HG02943 (cell line): ENCODE results near the gene TOMM34.

Source experiments
- ATAC-seq: cut with Tn5 transposase; IDR thresholded peaks from one replicate; pipeline ENCODE4 v1.9.1; 2021; ENCODE audit warnings: mild to moderate bottlenecking, low read depth, moderate library complexity; ENCODE audit not compliant: unreplicated experiment

TOMM34 gene, protein sequence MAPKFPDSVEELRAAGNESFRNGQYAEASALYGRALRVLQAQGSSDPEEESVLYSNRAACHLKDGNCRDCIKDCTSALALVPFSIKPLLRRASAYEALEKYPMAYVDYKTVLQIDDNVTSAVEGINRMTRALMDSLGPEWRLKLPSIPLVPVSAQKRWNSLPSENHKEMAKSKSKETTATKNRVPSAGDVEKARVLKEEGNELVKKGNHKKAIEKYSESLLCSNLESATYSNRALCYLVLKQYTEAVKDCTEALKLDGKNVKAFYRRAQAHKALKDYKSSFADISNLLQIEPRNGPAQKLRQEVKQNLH

DNA sequence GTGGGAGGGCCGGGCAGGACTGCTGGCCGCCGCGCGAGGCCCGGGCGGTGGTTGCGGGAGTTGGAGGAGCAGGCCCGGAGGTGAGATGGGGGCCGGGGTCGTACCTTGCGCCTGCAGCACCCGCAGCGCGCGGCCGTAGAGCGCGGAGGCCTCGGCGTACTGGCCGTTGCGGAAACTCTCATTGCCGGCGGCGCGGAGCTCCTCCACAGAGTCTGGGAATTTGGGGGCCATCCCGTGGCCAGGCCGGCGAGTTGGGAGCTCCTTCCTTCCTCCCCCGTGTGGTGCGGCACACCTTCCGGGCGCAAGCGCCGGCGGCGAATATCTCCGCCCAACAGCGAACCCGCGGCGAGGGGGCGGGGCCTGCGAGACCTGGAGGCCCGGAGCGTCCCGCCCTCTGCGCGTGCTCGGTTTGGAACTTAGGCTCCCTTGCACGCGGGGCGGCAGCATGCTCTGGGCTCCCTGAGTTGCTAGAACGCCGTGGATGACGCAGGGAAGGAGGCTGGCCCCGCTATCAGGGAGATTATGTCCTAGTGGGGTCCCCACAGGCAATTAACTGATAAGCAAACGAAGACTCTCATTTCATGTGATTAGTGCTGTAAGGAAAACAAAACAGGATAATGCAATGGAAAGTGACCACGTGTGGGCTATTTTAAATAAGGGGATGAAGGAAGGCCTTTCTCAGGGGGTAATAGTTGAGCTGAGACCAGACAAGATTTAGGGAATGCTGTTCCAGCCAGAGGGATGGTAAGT, at the start of gene TOMM34:
Gene TOMM34, minus strand, starts transcription at position 295 of the 750 bp plus-strand sequence. Its CDS starts 64 bp downstream, at position 231.
- peak; percentile 73 for ATAC-seq

- ATAC-seq = no peak
Measured at GRCh38 chr20:45008521-45009049, 48.4 kb upstream of the TOMM34 start.

- no peak for ATAC-seq
Measured at GRCh38 chr20:44997668-44998067, 37.5 kb upstream of the TOMM34 start.

GRCh38 chr20:44997171-44997570, 37.0 kb upstream of the TOMM34 start:
- ATAC-seq = no peak

DNA sequence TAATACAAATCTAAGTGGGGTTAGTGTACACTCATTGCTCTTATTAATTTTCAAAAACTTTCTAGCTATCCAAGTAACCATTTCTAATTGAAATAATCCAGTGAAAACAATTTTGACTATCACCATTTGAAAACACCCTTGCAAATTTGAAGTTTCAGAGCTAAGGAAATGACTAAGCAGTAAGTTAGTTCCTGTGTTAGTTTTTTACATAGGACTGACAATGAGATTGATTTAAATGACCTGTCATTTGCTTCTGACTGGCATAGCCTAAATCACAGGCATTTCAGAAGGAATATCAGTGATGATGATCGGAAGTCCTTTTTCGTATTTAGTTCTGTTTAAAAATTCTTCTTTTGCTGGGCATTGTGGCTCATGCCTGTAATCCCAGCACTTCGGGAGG, 33.1 kb upstream of the TOMM34 start:
- no peak for ATAC-seq

- no peak for ATAC-seq
Measured at GRCh38 chr20:44990957-44991356, 30.8 kb upstream of the TOMM34 start.

- ATAC-seq = no peak
Measured at GRCh38 chr20:44990425-44990824, 30.2 kb upstream of the TOMM34 start.

- no peak for ATAC-seq
Measured at GRCh38 chr20:44988631-44989171, 28.5 kb upstream of the TOMM34 start.

GRCh38 chr20:44983093-44983674, 23.0 kb upstream of the TOMM34 start:
- no peak for ATAC-seq

DNA sequence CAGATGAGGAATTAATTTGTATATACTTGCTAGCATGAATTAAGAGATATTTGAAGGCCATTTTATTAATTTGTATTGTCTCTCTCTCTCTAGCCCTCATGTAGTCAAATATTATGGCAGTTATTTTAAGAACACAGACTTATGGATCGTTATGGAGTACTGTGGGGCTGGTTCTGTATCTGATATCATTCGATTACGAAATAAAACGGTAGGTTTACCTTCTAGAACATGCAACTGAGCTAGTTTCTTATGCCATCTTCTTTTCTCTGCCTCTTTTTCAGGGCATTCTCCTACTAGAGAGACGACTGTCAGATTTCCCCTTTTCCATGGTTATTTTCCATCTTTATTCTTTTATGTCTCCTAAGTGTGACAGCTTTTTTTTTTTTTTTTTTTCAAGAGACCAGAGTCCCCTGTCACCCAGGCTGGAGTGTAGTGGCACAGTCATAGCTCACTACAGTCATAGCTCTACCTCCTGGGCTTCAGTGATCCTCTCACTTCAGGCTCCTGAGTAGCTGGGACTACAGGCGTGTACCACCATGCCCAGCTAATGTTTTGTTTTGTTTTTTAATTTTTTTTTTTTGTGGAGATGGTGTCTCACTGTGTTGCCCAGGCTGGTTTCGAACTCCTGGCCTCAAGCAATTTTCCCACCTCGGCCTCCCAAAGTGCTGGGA, 21.7 kb upstream of the TOMM34 start:
- ATAC-seq = no peak

GRCh38 chr20:44979090-44979621, 19.0 kb upstream of the TOMM34 start:
- peak; percentile 74 for ATAC-seq

DNA sequence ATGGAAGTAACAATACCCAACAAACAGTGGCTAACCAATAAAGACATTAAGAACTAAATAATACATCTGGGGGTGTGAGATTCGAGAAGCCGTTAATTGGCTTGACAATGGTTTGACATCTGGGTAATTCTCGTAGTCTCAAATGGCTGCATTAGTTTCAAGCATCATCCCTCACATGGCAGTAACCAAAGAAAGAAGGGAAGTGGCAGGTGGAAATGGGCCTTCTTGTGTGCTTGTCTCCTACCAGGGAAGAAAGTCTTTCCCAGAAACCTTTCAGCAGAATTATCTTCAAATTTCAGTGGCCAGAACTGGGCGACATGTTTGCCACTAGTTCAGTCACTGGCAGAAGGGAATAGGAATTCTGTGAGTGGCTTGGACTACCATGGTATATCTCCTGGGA, 16.5 kb upstream of the TOMM34 start:
- no peak for ATAC-seq

- ATAC-seq = no peak
Measured at GRCh38 chr20:44973053-44973452, 12.9 kb upstream of the TOMM34 start.

GRCh38 chr20:44970243-44970757, 10.1 kb upstream of the TOMM34 start:
- ATAC-seq = no peak

DNA sequence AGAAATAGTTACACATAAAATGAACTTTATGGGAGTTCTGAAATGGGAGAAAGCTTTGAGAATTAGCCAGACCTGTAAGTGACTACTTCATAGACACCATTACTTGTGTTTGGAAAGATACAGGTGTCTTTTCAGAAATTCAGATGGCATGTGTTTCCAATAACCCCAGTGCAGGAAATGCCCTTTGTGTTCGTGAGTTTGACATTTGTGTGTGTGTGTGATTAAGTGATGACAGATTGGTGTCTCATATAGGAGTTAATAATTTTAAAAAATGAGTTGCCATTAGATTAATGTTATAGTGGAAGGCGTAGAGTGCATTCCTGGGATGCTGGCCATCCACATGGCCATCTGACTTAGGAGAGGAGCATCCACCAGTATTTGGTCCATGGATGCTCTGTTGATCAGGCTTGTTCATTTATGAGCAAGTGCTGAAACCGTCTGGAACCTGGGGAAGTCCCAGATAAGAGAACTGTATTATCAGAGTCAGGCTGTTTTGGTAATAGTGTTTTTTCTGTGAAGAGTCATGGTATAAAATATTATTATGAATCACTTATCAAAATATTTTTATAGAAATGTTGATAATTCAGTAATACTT, 9.2 kb upstream of the TOMM34 start:
- no peak for ATAC-seq

- no peak for ATAC-seq
Measured at GRCh38 chr20:44967207-44967807, 7.1 kb upstream of the TOMM34 start.

- peak; percentile 64 for ATAC-seq
Measured at GRCh38 chr20:44966030-44966961, 6.1 kb upstream of the TOMM34 start, which contains the start of gene STK4. Gene STK4, plus strand, starts transcription at chr20:44966512. Its CDS starts 57 bp downstream, at chr20:44966569.

DNA sequence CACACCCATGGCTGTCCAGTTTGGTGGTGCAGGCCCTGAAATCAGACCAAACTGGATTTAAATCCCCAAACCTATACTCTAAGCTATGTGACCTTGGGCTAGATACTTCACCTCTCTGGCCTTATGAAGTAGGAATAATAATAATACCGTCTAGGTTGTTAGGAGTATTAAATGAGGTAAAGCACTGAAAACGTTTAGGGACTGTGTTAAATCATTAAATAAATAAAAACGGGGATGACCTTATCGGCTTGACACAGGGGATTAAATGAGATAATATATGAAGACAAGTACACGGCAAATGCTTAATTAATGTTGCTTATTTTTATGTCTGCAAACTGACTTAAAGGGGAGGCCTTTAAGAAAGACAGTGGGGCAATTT, 5.4 kb upstream of the TOMM34 start:
- ATAC-seq = no peak
